ENCODE results near the gene MANSC1.
A peak's percentile ranks its signal among the peaks of the same experiment; 100 is the strongest.
"Not testable (repeated sequence)": the region's sequence is repeated elsewhere in the genome, so short reads cannot be mapped to it uniquely, and the experiment has no call there.

Gene MANSC1

GRCh38 chr12:12364787-12365445 lies 14.9 kb upstream of the MANSC1 start:
- no peak for DNase-seq

- DNase-seq: no peak
These were observed 8.5 kb upstream of the MANSC1 start for GRCh38 chr12:12358528-12358927.

GRCh38 chr12:12357719-12358461 lies 7.8 kb upstream of the MANSC1 start:
- DNase-seq: no peak

GRCh38 chr12:12356896-12357718 lies 7.1 kb upstream of the MANSC1 start, which contains the start of gene BORCS5:
BORCS5 (plus strand) TSS chr12:12357078; CDS start chr12:12357452, 374 bp downstream.
- DNase-seq: peak; percentile 99

- DNase-seq: no peak
These were observed 6.4 kb upstream of the MANSC1 start for GRCh38 chr12:12356467-12356895.

GRCh38 chr12:12353807-12354206 lies 3.8 kb upstream of the MANSC1 start:
- no peak for DNase-seq

GRCh38 chr12:12353276-12353675 lies 3.2 kb upstream of the MANSC1 start:
- DNase-seq: no peak

GRCh38 chr12:12351468-12352185 lies 1.6 kb upstream of the MANSC1 start:
- not testable (repeated sequence) for DNase-seq

- DNase-seq: no peak
These were observed 924 bp upstream of the MANSC1 start for GRCh38 chr12:12350868-12351463.

GRCh38 chr12:12338527-12339168 lies 11.4 kb downstream of the MANSC1 start:
- no peak for DNase-seq

- no peak for DNase-seq
These were observed 13.5 kb downstream of the MANSC1 start for GRCh38 chr12:12336511-12336910.

GRCh38 chr12:12336049-12336411 lies 14.0 kb downstream of the MANSC1 start:
- no peak for DNase-seq

GRCh38 chr12:12334367-12335040 lies 15.5 kb downstream of the MANSC1 start:
- DNase-seq: peak; percentile 63

- no peak for DNase-seq
These were observed 16.4 kb downstream of the MANSC1 start for GRCh38 chr12:12333407-12334366.

GRCh38 chr12:12331896-12332295 lies 18.1 kb downstream of the MANSC1 start:
- no peak for DNase-seq

GRCh38 chr12:12331244-12331771 lies 18.7 kb downstream of the MANSC1 start:
- DNase-seq: no peak

GRCh38 chr12:12327802-12328201 lies 22.2 kb downstream of the MANSC1 start:
- no peak for DNase-seq

- DNase-seq: no peak
These were observed 23.8 kb downstream of the MANSC1 start for GRCh38 chr12:12326262-12326661.

- no peak for DNase-seq
These were observed 26.5 kb downstream of the MANSC1 start for GRCh38 chr12:12323591-12323990.

- no peak for DNase-seq
These were observed 26.9 kb downstream of the MANSC1 start for GRCh38 chr12:12323118-12323517.

Measured in activated T-cell treated with anti-CD3 and anti-CD28 coated beads, Interleukin-2, amount 50 U/mL, for 1 hour (primary cell).